GM19240 (cell line): Measurements from ENCODE around the gene FGF3.

Experiments used
- DNase-seq: peaks from one replicate; pipeline ENCODE4 v3.0.0; 2011; ENCODE audit warnings: low spot score; ENCODE audit not compliant: insufficient read length

Gene FGF3

GRCh38 chr11:69804769-69805508 lies 14.3 kb downstream of the FGF3 start:
- DNase-seq = no peak

DNA sequence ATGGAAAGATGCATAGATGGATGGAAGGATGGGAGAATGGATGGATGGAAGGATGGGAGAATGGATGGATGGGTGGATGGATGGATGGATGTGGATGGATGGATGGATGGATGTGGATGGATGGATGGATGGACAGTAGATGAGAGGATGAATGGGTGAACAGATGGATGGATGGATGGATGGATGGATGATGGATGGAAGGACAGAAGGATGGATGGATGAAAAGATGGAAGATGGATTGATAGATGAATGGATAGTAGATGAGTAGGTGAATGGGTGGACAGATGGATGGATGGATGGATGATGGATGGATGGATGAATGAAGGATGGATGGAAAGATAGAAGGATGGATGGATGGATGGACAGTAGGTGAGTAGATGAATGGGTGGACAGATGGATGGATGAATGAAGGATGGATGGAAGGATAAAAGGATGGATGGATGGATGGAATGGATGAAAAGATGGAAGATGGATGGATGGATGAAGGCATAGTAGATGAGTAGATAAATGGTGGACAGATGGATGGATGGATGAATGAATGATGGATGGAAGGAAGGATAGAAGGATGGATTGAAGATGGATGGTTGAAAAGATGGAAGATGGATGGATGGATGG lies 15.5 kb downstream of the FGF3 start:
- DNase-seq = no peak

- DNase-seq = no peak
Observed at GRCh38 chr11:69803022-69803421, 16.2 kb downstream of the FGF3 start.

GRCh38 chr11:69802590-69802989 lies 16.6 kb downstream of the FGF3 start:
- DNase-seq = no peak

DNA sequence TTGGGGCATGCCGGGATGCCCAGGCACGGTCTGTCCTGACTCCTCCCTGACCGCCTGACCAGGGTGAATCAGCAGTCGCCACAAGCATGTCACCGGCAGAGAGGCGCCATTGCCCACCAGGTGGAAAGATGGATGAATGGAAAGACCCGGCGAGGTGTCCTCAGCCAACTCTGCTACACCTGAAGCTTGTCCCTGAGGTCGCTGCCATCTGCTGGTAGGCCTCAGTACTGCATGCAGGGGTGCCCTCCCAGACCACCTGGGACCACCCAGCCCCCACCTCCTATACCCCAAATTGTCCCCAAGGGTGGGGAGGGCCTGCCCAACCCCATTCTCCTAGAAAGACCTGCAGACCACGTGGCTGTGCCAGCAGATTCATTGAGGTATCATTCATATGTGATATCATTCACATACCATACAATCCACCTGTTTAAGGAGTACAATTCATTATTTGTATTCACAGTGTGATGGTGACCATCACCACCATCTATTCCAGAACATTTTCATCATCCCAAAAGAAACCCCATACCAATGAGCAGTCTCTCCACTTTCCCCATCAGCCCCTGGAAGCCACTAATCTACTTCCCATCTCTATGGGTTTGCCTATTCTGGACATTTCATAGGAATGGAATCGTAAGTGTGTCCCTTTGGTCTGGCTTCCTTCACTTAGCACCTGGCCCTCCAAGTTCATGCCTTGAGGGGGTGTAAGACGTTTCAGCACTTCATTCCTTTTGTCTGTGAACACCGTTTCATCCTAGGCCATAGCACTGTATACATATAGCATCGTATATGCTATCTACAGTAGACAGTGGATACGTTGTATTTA lies 17.5 kb downstream of the FGF3 start:
- DNase-seq = no peak

- no peak for DNase-seq
Observed at GRCh38 chr11:69800278-69800677, 18.9 kb downstream of the FGF3 start.

DNA sequence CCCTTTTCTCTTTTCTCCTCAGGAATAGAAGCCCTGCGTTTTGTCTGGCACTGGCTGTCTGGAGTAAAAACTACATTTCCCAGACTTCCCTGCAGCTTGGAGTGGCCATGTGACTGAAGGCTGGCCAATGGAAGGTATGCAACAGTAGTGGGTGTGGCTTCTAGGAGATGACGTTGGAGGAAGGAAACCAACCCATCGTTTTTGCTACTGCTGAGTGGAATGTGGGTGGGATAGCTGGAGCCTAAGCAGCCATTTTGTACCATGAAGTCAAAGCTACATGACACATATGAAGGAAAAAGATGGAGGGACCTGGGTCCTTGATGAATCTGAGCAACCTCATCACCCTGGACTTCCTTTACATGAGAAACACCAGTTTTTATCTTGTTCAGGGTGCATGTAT lies 19.6 kb downstream of the FGF3 start:
- DNase-seq = no peak

GRCh38 chr11:69799097-69799496 lies 20.1 kb downstream of the FGF3 start:
- no peak for DNase-seq

GRCh38 chr11:69797737-69798528 lies 21.3 kb downstream of the FGF3 start:
- DNase-seq = no peak

- no peak for DNase-seq
Observed at GRCh38 chr11:69797156-69797555, 22.1 kb downstream of the FGF3 start.

- no peak for DNase-seq
Observed at GRCh38 chr11:69796063-69796462, 23.2 kb downstream of the FGF3 start.

- no peak for DNase-seq
Observed at GRCh38 chr11:69791276-69792180, 27.7 kb downstream of the FGF3 start.

- DNase-seq = no peak
Observed at GRCh38 chr11:69788956-69789355, 30.3 kb downstream of the FGF3 start.

- DNase-seq = no peak
Observed at GRCh38 chr11:69787906-69788305, 31.3 kb downstream of the FGF3 start.

GRCh38 chr11:69787457-69787856 lies 31.8 kb downstream of the FGF3 start:
- no peak for DNase-seq

DNA sequence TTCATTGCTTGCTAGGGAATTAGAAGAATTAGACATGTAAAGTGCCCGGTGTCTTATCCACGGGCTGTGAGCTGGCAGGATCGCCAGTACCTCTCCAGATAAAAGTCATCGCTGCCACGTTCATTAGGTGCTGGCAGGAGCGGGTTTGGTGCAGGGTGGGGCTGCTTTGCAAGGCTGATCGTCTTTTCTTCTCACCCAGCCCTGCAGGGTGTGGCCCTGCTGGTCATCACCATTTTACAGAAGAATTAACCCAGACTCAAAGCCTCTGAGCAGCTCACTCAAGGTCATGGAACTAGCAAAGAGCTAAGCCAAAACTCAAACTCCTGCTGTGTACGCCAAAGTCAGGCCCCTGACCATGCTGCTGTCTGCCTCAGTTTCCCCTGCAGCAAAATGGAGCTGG lies 38.0 kb downstream of the FGF3 start:
- no peak for DNase-seq

GRCh38 chr11:69778373-69778772 lies 40.8 kb downstream of the FGF3 start:
- DNase-seq = no peak

DNA sequence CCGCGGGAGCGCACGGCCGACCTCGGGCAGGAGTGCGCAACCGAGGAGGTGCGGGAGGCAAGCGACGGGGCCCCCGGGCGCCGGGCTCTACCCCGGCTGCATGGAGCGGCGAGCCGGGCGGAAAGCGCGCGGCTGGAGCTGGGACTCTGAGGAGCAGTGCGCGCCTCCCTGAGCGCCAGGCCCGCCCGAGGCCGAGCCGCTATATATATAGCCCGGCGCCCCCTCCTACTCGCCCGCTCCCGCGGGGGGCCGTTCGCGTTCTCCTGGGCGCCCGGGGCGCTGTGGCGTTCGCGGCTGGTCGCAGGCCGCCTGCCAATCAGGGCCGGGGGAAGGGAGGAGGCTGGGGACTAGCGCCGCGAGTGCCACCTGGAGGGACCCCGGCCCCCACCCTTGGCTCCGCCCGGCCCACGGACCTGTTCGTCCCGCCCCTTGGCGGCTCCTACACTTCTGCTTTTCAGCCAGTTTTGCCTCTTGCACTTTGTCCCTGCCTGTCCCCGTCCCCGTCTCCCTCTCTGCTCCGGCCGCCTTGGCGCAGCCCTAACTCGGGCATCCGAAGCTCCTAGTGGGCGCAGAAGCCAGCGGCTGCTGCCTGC lies 44.0 kb downstream of the FGF3 start, which contains the start of gene FGF4:
Gene FGF4, minus strand, starts transcription at position 179 of the 593 bp plus-strand sequence. CDS start 257 bp downstream, outside the sequence.
- no peak for DNase-seq

DNA sequence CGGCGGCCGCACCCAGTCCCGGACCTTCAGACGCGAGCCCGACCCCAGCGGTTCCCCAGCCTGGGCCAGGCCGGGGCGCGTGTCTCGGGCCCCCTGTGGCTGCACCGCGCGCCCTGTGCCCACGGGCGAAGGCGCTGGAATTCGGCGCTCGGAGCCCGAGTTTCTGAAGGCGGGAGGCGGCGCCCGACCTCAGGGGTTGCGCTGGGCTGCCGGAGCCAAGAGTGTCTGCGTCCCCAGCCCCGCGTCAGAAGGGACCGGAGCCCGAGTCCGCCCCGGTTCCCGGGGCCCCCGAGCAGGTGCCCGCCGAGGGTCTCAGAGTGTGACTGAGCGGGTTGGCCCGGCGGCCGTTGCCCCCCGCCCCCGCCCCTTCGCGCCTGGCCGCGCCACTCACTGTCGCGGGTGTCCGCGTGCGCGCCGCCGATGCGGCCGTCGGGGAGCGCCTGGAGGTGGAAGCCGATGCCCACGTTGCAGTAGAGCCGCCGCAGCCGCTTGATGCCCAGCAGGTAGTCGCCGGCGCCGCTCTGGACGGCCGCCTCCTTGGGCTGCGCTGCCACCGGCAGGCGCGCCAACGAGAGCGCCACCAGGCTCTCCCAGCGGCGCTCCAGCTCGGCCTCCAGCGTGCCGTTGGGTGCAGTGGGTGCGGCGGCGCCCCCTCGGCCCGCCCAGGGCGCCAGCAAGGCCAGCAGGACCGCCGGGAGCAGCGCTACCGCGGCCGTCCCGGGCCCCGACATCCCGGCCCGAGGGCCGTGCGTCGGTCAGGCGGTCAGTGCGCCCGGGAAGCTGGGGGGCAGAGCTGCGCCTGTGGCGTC lies 44.7 kb downstream of the FGF3 start:
- no peak for DNase-seq
